DND-41 (cell line): ENCODE results near the gene CAPSL.

Source experiments
- ATAC-seq: fragments of 200-7000 bp; cut with Tn5 transposase; 3 replicates; pipeline ENCODE4 v1.9.1; 2021; ENCODE audit warnings: low read depth; ENCODE audit not compliant: insufficient read depth
- DNase-seq: peaks from one replicate; pipeline ENCODE4 v3.0.0-alpha.2; 2020
- H2AFZ ChIP-seq: 2 replicates; pipeline ENCODE4 v1.6.0; 2012; ENCODE audit warnings: low read depth, low read length
- H3K27ac ChIP-seq: 2 replicates; pipeline ENCODE4 v1.5.1; 2012; ENCODE audit warnings: low read length, inconsistent platforms
- H3K27me3 ChIP-seq: fragments of 200-600 bp; sonication (generic); 2 replicates; pipeline ENCODE4 v1.6.0; 2012; ENCODE audit warnings: low read length, mild to moderate bottlenecking, inconsistent platforms; ENCODE audit not compliant: insufficient read depth, poor library complexity
- H3K36me3 ChIP-seq: 2 replicates; pipeline ENCODE4 v1.5.1; 2012; ENCODE audit warnings: low read length, inconsistent platforms; ENCODE audit not compliant: insufficient read depth
- H3K4me1 ChIP-seq: 2 replicates; pipeline ENCODE4 v1.5.1; 2012; ENCODE audit warnings: mild to moderate bottlenecking, low read length; ENCODE audit not compliant: insufficient read depth
- H3K4me2 ChIP-seq: 2 replicates; pipeline ENCODE4 v1.6.0; 2012; ENCODE audit warnings: mild to moderate bottlenecking, moderate library complexity, low read length, inconsistent platforms; ENCODE audit not compliant: insufficient read depth
- H3K4me3 ChIP-seq, 2 experiments: fragments of 200-600 bp in 1 of 2; shearing (Covaris generic) in 1 of 2; 2 replicates each; pipeline ENCODE4 v1.5.1; 2012 to 2016; ENCODE audit warnings: inconsistent platforms in 2 of 2, low read length in 2 of 2, mild to moderate bottlenecking in 2 of 2, low read depth in 1 of 2, moderate library complexity in 1 of 2
- H3K79me2 ChIP-seq: 2 replicates; pipeline ENCODE4 v1.6.0; 2012; ENCODE audit warnings: low read length, inconsistent platforms; ENCODE audit not compliant: insufficient read depth
- H3K9ac ChIP-seq: 2 replicates; pipeline ENCODE4 v1.6.0; 2012; ENCODE audit warnings: low read depth, mild to moderate bottlenecking, inconsistent platforms, low read length, moderate library complexity
- H3K9me3 ChIP-seq: 2 replicates; pipeline ENCODE4 v1.5.1; 2012; ENCODE audit warnings: low read length, moderate library complexity, mild to moderate bottlenecking, inconsistent platforms; ENCODE audit not compliant: insufficient read depth, severe bottlenecking
- H4K20me1 ChIP-seq: 2 replicates; pipeline ENCODE4 v1.6.0; 2012; ENCODE audit warnings: low read length; ENCODE audit not compliant: insufficient read depth
- EZH2 ChIP-seq: IDR thresholded peaks from 3 replicates; pipeline ENCODE4 v1.6.1; 2012; ENCODE audit warnings: borderline replicate concordance, low read depth, mild to moderate bottlenecking, moderate library complexity, low read length, inconsistent platforms; ENCODE audit not compliant: severe bottlenecking
- TF ChIP-seq, protein P1 (sequence below): IDR thresholded peaks from 2 replicates; pipeline ENCODE4 v1.5.1; 2012; ENCODE audit warnings: borderline replicate concordance, low read length, moderate library complexity, mild to moderate bottlenecking; ENCODE audit not compliant: poor library complexity, severe bottlenecking; ENCODE audit errors: extremely low read depth

Gene CAPSL

GRCh38 chr5:35924122-35924949 lies 14.1 kb downstream of the CAPSL start:
- Histone ChIP-seq H3K4me1 (peaks cover 71% of the 10 kb centered on the region), H2AFZ (peak overlapping the region; percentile 27), H3K9ac (peak overlapping the region; percentile 59), H3K9me3 (peaks cover 8% of the 10 kb centered on the region), H3K79me2 (peaks cover 19% of the 10 kb centered on the region), H3K4me3 (peak overlapping the region in 1 of 2 experiments; percentile 32; a peak in 2 of 4 replicates), H4K20me1 (no peaks in the 10 kb centered on the region), H3K4me2 (peak overlapping the region; percentile 63), H3K27me3 (no peaks in the 10 kb centered on the region), H3K27ac (peak overlapping the region; percentile 86), H3K36me3 (peaks cover 3% of the 10 kb centered on the region; the same call in 1 of the 2 replicates)
- DNase-seq (peak; percentile 52), ATAC-seq (peak; percentile 21; the same call in 2 of the 3 replicates)
- TF ChIP-seq EZH2 = no peak
- TF ChIP-seq, protein P1, sequence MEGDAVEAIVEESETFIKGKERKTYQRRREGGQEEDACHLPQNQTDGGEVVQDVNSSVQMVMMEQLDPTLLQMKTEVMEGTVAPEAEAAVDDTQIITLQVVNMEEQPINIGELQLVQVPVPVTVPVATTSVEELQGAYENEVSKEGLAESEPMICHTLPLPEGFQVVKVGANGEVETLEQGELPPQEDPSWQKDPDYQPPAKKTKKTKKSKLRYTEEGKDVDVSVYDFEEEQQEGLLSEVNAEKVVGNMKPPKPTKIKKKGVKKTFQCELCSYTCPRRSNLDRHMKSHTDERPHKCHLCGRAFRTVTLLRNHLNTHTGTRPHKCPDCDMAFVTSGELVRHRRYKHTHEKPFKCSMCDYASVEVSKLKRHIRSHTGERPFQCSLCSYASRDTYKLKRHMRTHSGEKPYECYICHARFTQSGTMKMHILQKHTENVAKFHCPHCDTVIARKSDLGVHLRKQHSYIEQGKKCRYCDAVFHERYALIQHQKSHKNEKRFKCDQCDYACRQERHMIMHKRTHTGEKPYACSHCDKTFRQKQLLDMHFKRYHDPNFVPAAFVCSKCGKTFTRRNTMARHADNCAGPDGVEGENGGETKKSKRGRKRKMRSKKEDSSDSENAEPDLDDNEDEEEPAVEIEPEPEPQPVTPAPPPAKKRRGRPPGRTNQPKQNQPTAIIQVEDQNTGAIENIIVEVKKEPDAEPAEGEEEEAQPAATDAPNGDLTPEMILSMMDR = no peak

DNA sequence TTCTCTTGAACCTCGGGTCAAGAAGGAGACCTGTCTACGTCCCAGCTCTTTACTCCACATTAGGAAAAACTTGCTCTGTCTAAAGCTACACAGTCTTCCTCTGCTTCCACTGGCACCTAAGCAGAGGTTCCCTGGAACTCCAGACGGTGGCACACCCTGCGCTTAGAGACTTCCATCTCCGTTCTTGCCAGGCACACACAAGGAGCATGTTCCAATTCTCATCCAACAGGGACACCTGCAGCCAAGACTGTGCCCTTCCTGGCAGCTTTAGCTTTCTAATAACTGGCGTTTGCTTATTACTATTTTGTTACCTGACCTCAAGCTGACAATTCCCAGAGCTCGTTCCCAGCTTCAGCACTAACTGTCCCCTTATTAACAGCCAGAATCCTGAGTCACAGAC lies 16.0 kb downstream of the CAPSL start:
- Histone ChIP-seq H2AFZ (no peak overlapping the region), H3K4me2 (no peak overlapping the region), H3K36me3 (peaks cover 3% of the 10 kb centered on the region; the same call in 1 of the 2 replicates), H3K9me3 (peaks cover 8% of the 10 kb centered on the region), H3K4me1 (peaks cover 82% of the 10 kb centered on the region), H4K20me1 (no peaks in the 10 kb centered on the region), H3K27ac (peak overlapping the region; percentile 86), H3K27me3 (no peaks in the 10 kb centered on the region), H3K4me3 (no peak overlapping the region), H3K79me2 (peaks cover 19% of the 10 kb centered on the region), H3K9ac (peak overlapping the region; percentile 59; the same call in 1 of the 2 replicates)
- DNase-seq (peak; percentile 39), ATAC-seq (no peak)
- no peak for TF ChIP-seq EZH2
- TF ChIP-seq, protein P1 = peak; percentile 57

- DNase-seq (peak; percentile 58), ATAC-seq (no peak)
- peaks cover 3% of the 10 kb centered on the region; the same call in 1 of the 2 replicates for H3K36me3 ChIP-seq
- H3K9me3 ChIP-seq = peaks cover 8% of the 10 kb centered on the region
- peaks cover 82% of the 10 kb centered on the region for H3K4me1 ChIP-seq
- H2AFZ ChIP-seq = no peak overlapping the region
- peaks cover 19% of the 10 kb centered on the region for H3K79me2 ChIP-seq
- H3K4me3 ChIP-seq = no peak overlapping the region
- no peak overlapping the region; the same call in 1 of the 2 replicates for H3K9ac ChIP-seq
- H3K27me3 ChIP-seq = no peaks in the 10 kb centered on the region
- no peak for TF ChIP-seq EZH2
- TF ChIP-seq, protein P1 = peak; percentile 50
- H3K4me2 ChIP-seq = no peak overlapping the region
- no peaks in the 10 kb centered on the region for H4K20me1 ChIP-seq
- H3K27ac ChIP-seq = peak overlapping the region; percentile 86
These were observed 16.5 kb downstream of the CAPSL start for GRCh38 chr5:35921930-35922329.
